Naive B cell (primary cell): ENCODE measurements around the gene HOXA5. TPM values are rescaled to one million over a fixed set of nuclear protein-coding genes. Genes with fewer than 3 reads are reported as not detected.

Source experiments
- ATAC-seq, 2 donors: fragments of 150-1000 bp; cut with Tn5 transposase; 2 replicates each; pipeline ENCODE4 v1.10.0; 2021; ENCODE audit warnings: low read depth in 2 of 2, mild to moderate bottlenecking in 2 of 2, moderate library complexity in 2 of 2
- DNase-seq: peaks from one replicate; pipeline ENCODE4 v3.0.0; 2022
- H3K27ac Mint-ChIP-seq, 6 donors: one replicate each; pipeline ENCODE4 v1.8.0; 2020 to 2022; ENCODE audit warnings: mild to moderate bottlenecking in 6 of 6, mixed read lengths in 6 of 6, moderate library complexity in 5 of 6, inconsistent platforms in 2 of 6
- H3K27me3 Mint-ChIP-seq, 3 donors: one replicate each; pipeline ENCODE4 v1.8.0; 2021 to 2022; ENCODE audit warnings: mixed read lengths in 3 of 3, mild to moderate bottlenecking in 1 of 3
- H3K36me3 Mint-ChIP-seq, 2 donors: one replicate each; pipeline ENCODE4 v1.8.0; 2020 to 2022; ENCODE audit warnings: mixed read lengths in 2 of 2, inconsistent platforms in 1 of 2, mild to moderate bottlenecking in 1 of 2
- H3K4me1 Mint-ChIP-seq, 3 donors: one replicate each; pipeline ENCODE4 v1.8.0; 2020 to 2022; ENCODE audit warnings: mixed read lengths in 3 of 3, inconsistent platforms in 1 of 3, mild to moderate bottlenecking in 1 of 3, moderate library complexity in 1 of 3
- H3K4me3 Mint-ChIP-seq, 8 donors: one replicate each; pipeline ENCODE4 v1.8.0; 2020 to 2022; ENCODE audit warnings: mild to moderate bottlenecking in 8 of 8, mixed read lengths in 8 of 8, moderate library complexity in 8 of 8, inconsistent platforms in 2 of 8
- H3K9me3 Mint-ChIP-seq, 7 donors: one replicate each; pipeline ENCODE4 v1.8.0; 2020 to 2022; ENCODE audit warnings: mixed read lengths in 7 of 7, mild to moderate bottlenecking in 5 of 7, inconsistent platforms in 2 of 7, moderate library complexity in 1 of 7
- polyA plus RNA-seq, 6 donors: library from polyadenylated mRNA; unstranded; fragments of 300-500 nt; fragmentation: Illumina TruSeq; gene quantifications; one replicate each; pipeline ENCODE4 v1.2.3, GENCODE V29; 2021; ENCODE audit warnings: low read depth in 6 of 6

HOXA5 gene
- polyA plus RNA-seq, 6 donors from 2014 or later = not detected

DNA sequence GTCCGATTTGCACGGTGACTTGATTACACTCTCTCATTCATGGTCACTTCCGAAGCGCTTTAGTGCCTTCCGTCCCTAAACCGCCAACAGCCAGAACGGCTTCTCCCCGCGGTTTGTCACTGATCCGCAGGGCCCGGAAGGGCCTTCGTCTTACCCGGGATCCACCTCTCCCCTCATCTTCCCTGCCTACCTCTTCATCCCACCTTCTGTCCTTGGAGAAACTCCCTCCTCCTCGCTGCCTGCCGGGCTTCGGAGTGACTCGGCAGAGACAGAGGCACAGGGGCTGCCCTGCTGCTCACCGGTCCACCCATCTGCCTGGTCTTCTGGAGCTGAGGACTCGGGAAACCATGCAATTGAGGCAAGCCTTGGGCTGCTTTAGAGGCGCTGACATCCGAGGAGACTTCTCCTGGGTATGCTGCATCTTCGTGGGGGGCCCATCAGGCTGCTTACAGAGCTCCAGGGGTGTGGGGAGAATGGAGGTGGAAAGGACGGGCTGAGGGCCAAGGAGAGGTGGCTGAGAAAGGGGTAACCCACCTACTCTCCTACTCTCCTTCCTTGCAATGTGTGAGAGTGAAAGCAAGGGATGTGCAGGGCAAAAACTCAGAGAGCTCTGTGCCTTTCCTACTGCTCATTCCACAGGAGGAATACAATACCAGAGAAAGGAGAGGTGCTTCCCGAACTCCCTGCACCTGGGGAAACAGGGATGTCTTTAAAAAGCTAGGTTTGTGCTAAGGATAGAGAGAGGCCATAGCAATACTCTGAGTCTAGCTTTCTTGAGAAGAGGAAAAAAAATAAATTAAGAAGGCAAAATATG is 42.6 kb upstream of the HOXA5 start:
- H3K9me3 Mint-ChIP-seq = peaks cover 0 to 32% (median 9%) of the 10 kb centered on the region in 7 donors
- H3K4me1 Mint-ChIP-seq = peaks cover 38 to 54% (median 51%) of the 10 kb centered on the region in 3 donors
- no peak for DNase-seq

GRCh38 chr7:27185013-27185853 is 41.8 kb upstream of the HOXA5 start, which contains the start of gene HOXA11:
TSS of gene HOXA11 (minus strand) at chr7:27185232. CDS start at chr7:27185144, 88 bp downstream.
- peak within 1 kb of the TSS in 5 of 6 donors; percentile 47 to 97 (median 94) for H3K27ac Mint-ChIP-seq
- H3K9me3 Mint-ChIP-seq = peaks cover 0 to 29% (median 9%) of the 10 kb centered on the region in 7 donors
- DNase-seq (no peak), ATAC-seq (no peak)
- H3K4me1 Mint-ChIP-seq = peaks cover 39 to 56% (median 51%) of the 10 kb centered on the region in 3 donors
- peaks cover 0 to 8% of the 10 kb centered on the region in 2 donors for H3K36me3 Mint-ChIP-seq
- peak within 1 kb of the TSS; percentile 62 to 89 (median 81) for H3K4me3 Mint-ChIP-seq
- H3K27me3 Mint-ChIP-seq = peaks cover 69 to 83% (median 83%) of the 10 kb centered on the region in 3 donors

More for the DNA sequence above, 42.6 kb upstream of the HOXA5 start:
- Mint-ChIP-seq H3K27me3 (peaks cover 72 to 84% (median 83%) of the 10 kb centered on the region in 3 donors), H3K4me3 (peak overlapping the region; percentile 23 to 89 (median 76)), H3K36me3 (peaks cover 0 to 8% of the 10 kb centered on the region in 2 donors), H3K27ac (peak overlapping the region in 4 of 6 donors; percentile 84 to 97 (median 94))
- ATAC-seq = no peak

DNA sequence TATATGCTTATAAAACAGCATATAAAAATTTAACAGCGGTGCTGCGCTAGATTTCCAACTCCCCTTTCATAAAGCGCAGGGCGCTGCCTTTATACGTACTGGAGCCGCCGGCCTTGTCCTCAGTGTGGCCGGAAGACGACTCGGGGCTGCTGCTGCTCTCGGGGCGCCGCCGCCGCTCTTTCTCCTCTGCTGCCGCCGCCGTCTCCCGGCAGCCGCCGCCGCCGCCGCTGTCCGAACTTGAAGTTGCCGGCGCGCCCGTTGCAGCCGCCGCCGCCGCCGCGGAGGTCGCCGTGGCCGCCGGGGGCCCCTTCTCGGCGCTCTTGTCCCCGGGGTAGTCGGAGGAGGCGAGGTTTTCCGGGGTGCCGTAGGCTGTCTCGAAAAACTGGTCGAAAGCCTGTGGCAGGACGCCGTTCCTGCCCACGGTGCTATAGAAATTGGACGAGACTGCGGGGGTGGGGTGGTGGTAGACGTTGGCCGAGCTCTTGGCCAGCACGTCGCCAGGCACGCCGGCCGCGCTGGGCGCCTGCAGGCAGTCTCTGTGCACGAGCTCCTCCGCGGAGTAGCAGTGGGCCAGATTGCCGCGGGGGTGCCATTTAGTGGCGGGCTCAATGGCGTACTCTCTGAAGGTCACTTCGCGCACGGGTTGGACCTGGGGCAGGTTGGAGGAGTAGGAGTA is 41.0 kb upstream of the HOXA5 start:
- DNase-seq (no peak), ATAC-seq (no peak)
- H3K36me3 Mint-ChIP-seq = peaks cover 0 to 8% of the 10 kb centered on the region in 2 donors
- H3K27ac Mint-ChIP-seq = peak overlapping the region in 4 of 6 donors; percentile 84 to 97 (median 94)
- H3K4me1 Mint-ChIP-seq = peaks cover 36 to 54% (median 49%) of the 10 kb centered on the region in 3 donors
- H3K9me3 Mint-ChIP-seq = peaks cover 0 to 26% (median 5%) of the 10 kb centered on the region in 7 donors
- H3K27me3 Mint-ChIP-seq = peaks cover 69 to 83% (median 83%) of the 10 kb centered on the region in 3 donors
- H3K4me3 Mint-ChIP-seq = peak overlapping the region; percentile 62 to 89 (median 81)

DNA sequence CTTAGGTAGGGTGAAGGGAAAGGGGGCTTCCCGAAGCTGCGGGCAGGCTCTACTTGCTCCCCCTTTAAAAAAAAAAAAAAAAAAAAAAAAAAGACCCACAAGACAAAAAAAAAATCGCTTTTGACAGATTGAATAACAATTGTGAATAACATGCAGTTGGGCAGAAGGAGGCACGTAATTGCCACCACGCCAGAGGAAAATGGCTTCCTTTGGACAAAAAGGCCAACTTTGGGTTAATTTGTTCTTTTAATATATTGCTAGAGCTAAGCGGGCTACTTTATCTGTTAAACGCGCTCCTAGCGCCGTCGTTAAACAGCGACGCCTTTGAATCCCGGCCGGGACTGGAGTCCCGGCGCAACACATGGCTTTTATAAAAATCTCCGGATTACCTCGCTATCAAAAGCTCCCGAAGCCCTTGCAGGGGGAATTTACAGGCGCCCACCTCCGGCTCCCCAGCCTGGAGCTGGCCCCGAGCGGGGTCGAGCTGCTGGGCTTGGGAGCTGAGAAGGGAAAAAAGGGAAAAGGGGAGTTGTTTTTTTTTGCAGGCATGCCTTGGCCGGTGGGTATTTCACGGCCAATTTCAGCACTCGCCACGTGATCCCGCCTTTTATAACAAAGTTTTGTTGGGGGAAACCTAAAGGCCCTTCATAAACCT is 40.3 kb upstream of the HOXA5 start:
- H3K4me1 Mint-ChIP-seq = peaks cover 35 to 53% (median 42%) of the 10 kb centered on the region in 3 donors
- H3K36me3 Mint-ChIP-seq = peaks cover 0 to 8% of the 10 kb centered on the region in 2 donors
- H3K9me3 Mint-ChIP-seq = peaks cover 0 to 31% (median 8%) of the 10 kb centered on the region in 7 donors
- peaks cover 73 to 83% (median 81%) of the 10 kb centered on the region in 3 donors for H3K27me3 Mint-ChIP-seq
- no peak for DNase-seq
- peak overlapping the region; percentile 42 to 85 (median 72) for H3K4me3 Mint-ChIP-seq
- no peak for ATAC-seq
- peak overlapping the region in 4 of 6 donors; percentile 72 to 93 (median 84) for H3K27ac Mint-ChIP-seq

DNA sequence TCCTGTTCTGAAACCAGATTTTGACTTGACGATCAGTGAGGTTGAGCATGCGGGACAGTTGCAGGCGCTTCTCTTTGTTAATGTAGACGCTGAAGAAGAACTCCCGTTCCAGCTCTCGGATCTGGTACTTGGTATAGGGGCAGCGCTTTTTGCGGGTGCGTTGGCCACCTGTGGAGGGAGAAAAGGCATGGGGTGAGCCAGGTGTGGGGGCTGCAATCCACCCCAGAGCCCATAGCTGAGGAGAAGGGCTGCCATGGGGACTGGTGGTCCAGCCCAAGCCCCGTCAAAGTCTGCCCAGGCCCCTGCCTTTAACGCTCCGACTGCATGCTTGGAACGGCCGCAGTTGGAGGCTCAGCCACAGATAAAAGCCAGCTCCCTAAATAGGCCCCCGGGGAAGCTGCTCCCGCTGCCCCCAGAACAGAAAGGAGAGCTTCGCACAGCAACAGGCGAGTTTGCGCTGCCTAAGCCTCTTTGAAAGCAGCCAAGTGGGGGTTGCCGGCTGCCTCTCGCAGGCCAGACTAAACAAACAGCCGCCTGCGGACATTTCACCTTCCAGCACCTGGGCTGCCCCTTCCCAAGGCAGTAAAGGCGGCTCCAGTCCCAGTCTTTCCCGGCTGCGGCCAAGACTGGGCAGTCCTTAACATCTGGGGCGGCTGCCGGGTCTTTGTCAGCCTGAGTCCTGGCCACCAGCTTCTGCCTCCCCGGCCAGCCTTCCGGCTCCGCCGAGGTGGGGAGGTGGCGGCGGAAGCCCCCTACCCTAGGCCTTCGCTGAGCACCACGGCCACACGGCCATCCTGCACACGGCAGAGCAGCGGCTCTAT is 39.6 kb upstream of the HOXA5 start:
- H3K9me3 Mint-ChIP-seq = peaks cover 0 to 24% (median 8%) of the 10 kb centered on the region in 7 donors
- H3K4me3 Mint-ChIP-seq = peak overlapping the region in 6 of 8 donors; percentile 6 to 85 (median 68)
- peaks cover 72 to 83% (median 77%) of the 10 kb centered on the region in 3 donors for H3K27me3 Mint-ChIP-seq
- ATAC-seq = no peak
- H3K27ac Mint-ChIP-seq = peak overlapping the region in 4 of 6 donors; percentile 65 to 93 (median 78)
- peaks cover 0 to 8% of the 10 kb centered on the region in 2 donors for H3K36me3 Mint-ChIP-seq
- peaks cover 27 to 46% (median 35%) of the 10 kb centered on the region in 3 donors for H3K4me1 Mint-ChIP-seq
- DNase-seq = no peak

- peak overlapping the region in 4 of 8 donors; percentile 6 to 56 (median 26) for H3K4me3 Mint-ChIP-seq
- H3K36me3 Mint-ChIP-seq = peaks cover 0 to 8% of the 10 kb centered on the region in 2 donors
- peak overlapping the region in 2 of 6 donors; percentile 65 to 86 for H3K27ac Mint-ChIP-seq
- H3K4me1 Mint-ChIP-seq = peaks cover 24 to 40% (median 29%) of the 10 kb centered on the region in 3 donors
- H3K9me3 Mint-ChIP-seq = peaks cover 0 to 24% (median 8%) of the 10 kb centered on the region in 7 donors
- H3K27me3 Mint-ChIP-seq = peaks cover 73 to 83% (median 77%) of the 10 kb centered on the region in 3 donors
- DNase-seq (no peak), ATAC-seq (no peak)
Measured at GRCh38 chr7:27182285-27182841, 38.9 kb upstream of the HOXA5 start.

- Mint-ChIP-seq H3K4me1 (peaks cover 24 to 36% (median 29%) of the 10 kb centered on the region in 3 donors), H3K27ac (no peak overlapping the region), H3K36me3 (peaks cover 0 to 8% of the 10 kb centered on the region in 2 donors), H3K4me3 (peak overlapping the region in 1 of 8 donors; percentile 18), H3K9me3 (peaks cover 0 to 19% (median 8%) of the 10 kb centered on the region in 7 donors), H3K27me3 (peaks cover 73 to 84% (median 75%) of the 10 kb centered on the region in 3 donors)
- ATAC-seq (no peak), DNase-seq (no peak)
Measured at GRCh38 chr7:27181795-27182275, 38.4 kb upstream of the HOXA5 start.

- H3K27me3 Mint-ChIP-seq = peaks cover 72 to 85% (median 76%) of the 10 kb centered on the region in 3 donors
- H3K4me3 Mint-ChIP-seq = peak overlapping the region in 2 of 8 donors; percentile 18 to 29
- H3K36me3 Mint-ChIP-seq = peaks cover 0 to 2% of the 10 kb centered on the region in 2 donors
- peaks cover 0 to 12% (median 6%) of the 10 kb centered on the region in 7 donors for H3K9me3 Mint-ChIP-seq
- peak overlapping the region in 2 of 6 donors; percentile 58 to 90 for H3K27ac Mint-ChIP-seq
- ATAC-seq = no peak
- DNase-seq = no peak
- H3K4me1 Mint-ChIP-seq = peaks cover 16 to 31% (median 23%) of the 10 kb centered on the region in 3 donors
Measured at GRCh38 chr7:27180431-27181420, 37.2 kb upstream of the HOXA5 start.

DNA sequence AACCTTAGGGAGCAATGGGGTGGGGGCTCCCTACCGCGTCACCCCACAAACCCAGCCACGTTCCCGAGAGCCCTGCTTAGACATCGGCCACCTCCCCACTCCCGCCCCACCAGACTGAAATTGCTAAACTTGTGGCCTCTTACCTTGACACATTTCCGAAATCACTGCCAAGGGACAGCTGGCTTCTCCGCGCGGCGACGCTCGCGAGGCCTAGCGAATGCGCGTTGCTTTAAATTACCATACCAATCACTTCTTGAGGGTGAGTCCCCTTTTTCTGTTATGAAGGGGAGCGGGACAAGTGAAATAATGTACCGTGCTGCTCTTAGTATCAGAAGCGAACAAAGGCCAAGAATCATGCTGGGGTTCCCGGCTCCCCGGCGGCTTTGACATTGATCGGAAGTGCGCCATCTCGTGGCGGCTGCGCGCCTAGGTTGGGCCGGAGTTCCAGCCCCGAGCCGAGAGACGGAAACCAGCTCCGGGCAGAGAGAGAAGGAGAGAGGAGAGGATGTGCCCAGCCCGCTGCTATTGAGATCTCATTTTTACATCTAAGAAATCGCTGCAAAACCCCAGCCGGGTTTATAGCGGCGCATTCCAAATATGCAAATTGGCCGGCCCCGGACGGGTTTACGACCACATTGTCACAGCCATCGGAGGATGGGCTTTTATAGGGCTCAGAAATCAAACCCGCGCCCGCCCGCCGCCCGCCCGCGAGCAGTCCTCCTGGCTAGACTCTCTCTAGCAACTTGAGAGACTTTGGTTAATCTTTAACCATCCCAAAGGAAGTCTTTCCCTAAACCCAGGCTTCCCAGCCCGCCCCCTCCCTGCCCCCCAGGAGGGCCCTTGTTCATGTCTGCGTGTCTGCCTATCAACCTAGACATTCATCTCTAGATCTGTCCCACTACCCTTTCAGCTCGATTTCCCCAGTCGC is 36.3 kb upstream of the HOXA5 start:
- Mint-ChIP-seq H3K9me3 (peaks cover 0 to 11% (median 2%) of the 10 kb centered on the region in 7 donors), H3K4me1 (peaks cover 12 to 24% (median 15%) of the 10 kb centered on the region in 3 donors), H3K4me3 (peak overlapping the region in 5 of 8 donors; percentile 4 to 64 (median 48)), H3K27me3 (peaks cover 72 to 85% (median 74%) of the 10 kb centered on the region in 3 donors), H3K27ac (peak overlapping the region in 2 of 6 donors; percentile 62 to 90), H3K36me3 (no peaks in the 10 kb centered on the region)
- ATAC-seq (peak; percentile 56 to 75), DNase-seq (no peak)
